ENCODE measurements around the gene ZXDB.

GRCh38 chrX:57596109-57596508 is 4.3 kb downstream of the ZXDB start:
- TF ChIP-seq CTCF (IDR thresholded peaks at IDR 0.05) (no peak), ZFX (IDR thresholded peaks at IDR 0.05; ENCODE audit: borderline replicate concordance) (no peak)

Measured in 22Rv1 (cell line).